Gastroesophageal sphincter (tissue), 4 donors: ENCODE measurements around the gene TRIM69. TPM values are rescaled to one million over a fixed set of nuclear protein-coding genes. Genes with fewer than 3 reads are reported as not detected.
A peak's percentile ranks its signal among the peaks of the same experiment; 100 is the strongest.
"Not testable (repeated sequence)": the region's sequence is repeated elsewhere in the genome, so short reads cannot be mapped to it uniquely, and the experiment has no call there.

ENCODE experiments used
- ATAC-seq: fragments of 150-250 bp; one replicate; pipeline ENCODE4 v1.9.1; 2016; ENCODE audit warnings: mild to moderate bottlenecking, moderate library complexity
- H3K27ac ChIP-seq, 4 donors: fragments of 200-600 bp; sonication (generic) in 3 of 4; 1 replicate in 3 of 4; 2 replicates in 1 of 4; pipeline ENCODE4 v1.5.1; 2016 to 2019
- H3K27me3 ChIP-seq: fragments of 200-600 bp; sonication (generic); one replicate; pipeline ENCODE4 v1.5.1; 2019
- H3K36me3 ChIP-seq, 2 donors: fragments of 200-600 bp; sonication (generic); one replicate each; pipeline ENCODE4 v1.5.1; 2019; ENCODE audit warnings: control low read depth in 1 of 2
- H3K4me1 ChIP-seq, 3 donors: fragments of 200-600 bp; sonication (generic); 1 replicate in 2 of 3; 2 replicates in 1 of 3; pipeline ENCODE4 v1.5.1; 2016 to 2019; ENCODE audit warnings: control low read depth in 2 of 3
- H3K4me3 ChIP-seq, 2 donors: fragments of 200-600 bp; sonication (generic); one replicate each; pipeline ENCODE4 v1.5.1; 2019; ENCODE audit warnings: mild to moderate bottlenecking in 1 of 2, moderate library complexity in 1 of 2
- H3K9me3 ChIP-seq, 3 donors: fragments of 200-600 bp; sonication (generic); one replicate each; pipeline ENCODE4 v1.5.1; 2017 to 2019; ENCODE audit warnings: control low read depth in 2 of 3
- EP300 ChIP-seq: sonication (generic); formaldehyde crosslinking; IDR thresholded peaks from one replicate; pipeline ENCODE4 v1.6.1; 2017; ENCODE audit warnings: antibody characterized with exemption, mild to moderate bottlenecking
- POLR2A ChIP-seq, 2 donors: fragments of 450-650 bp; IDR thresholded peaks; one replicate each; pipeline ENCODE4 v1.6.1; 2017; ENCODE audit warnings: antibody characterized with exemption in 2 of 2, mild to moderate bottlenecking in 2 of 2, moderate library complexity in 1 of 2
- POLR2AphosphoS5 ChIP-seq: sonication (generic); formaldehyde crosslinking; IDR thresholded peaks from one replicate; pipeline ENCODE4 v1.6.1; 2017; ENCODE audit warnings: antibody characterized with exemption
- WGBS, 2 donors: methylation state at CpG; one replicate each; pipeline ENCODE4 v1.1.5; 2018; ENCODE audit warnings: low coverage in 1 of 2; 5-methylcytosine and 5-hydroxymethylcytosine counted together
- total RNA-seq, 4 donors: library from RNA; depleted of rRNA; stranded (reverse); fragments of >200 nt; gene quantifications; one replicate each; pipeline ENCODE4 v1.1.0, GENCODE V29; 2016
- TF ChIP-seq, protein P1 (sequence below), 4 experiments: fragments of 200-600 bp in 2 of 4; fragments of 450-650 bp in 2 of 4; sonication (generic) in 1 of 4; IDR thresholded peaks; one replicate each; pipeline ENCODE4 v1.5.1; 2017 to 2019; ENCODE audit warnings: antibody characterized with exemption in 4 of 4, mild to moderate bottlenecking in 2 of 4, moderate library complexity in 2 of 4

Gene TRIM69
- total RNA-seq, 4 donors from 2014 or later: 22.9 to 31.1 (median 24.3) TPM

DNA sequence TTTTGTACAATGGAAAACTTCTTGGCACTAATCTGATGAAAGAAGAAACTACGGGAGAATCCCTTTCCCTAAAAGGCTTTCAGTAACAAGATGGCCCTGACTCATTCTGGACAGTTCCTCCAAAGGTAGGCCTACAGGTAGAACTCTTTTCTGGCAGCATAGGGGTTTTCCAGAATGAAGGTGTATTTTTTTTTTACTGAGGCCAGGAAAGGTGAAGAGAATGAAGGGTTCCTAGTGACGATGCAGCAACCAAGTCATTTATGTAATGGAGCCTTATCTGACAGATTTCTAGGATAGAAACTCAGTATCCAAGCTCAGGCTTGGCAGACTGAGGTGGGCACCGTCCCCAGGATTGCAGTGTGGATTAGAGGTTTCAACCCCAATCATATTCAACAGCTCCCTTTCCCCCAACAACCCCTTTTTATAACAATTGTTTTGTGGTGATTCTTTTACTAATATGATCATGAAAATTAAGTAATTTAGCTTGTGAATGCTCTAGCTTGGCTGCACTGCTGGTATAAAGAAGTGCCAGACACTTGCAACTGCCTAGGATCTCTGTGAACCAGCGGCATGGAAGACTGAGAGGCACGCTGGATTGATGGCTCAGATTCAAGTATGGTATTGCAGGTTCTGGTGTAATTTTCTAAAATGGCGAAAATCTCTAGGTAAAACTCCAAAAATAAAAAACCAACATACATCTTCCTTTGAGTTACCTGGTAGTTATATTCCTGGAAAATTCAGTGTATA is 8.7 kb upstream of the TRIM69 start:
- Histone ChIP-seq H3K36me3 (peaks cover 0 to 12% of the 10 kb centered on the region in 2 donors), H3K4me3 (peak overlapping the region in 1 of 2 donors; percentile 75), H3K9me3 (no peaks in the 10 kb centered on the region), H3K4me1 (peaks cover 0 to 58% (median 8%) of the 10 kb centered on the region in 3 donors), H3K27me3 (no peaks in the 10 kb centered on the region), H3K27ac (peak overlapping the region; percentile 93 to 96 (median 94))
- TF ChIP-seq, protein P1, sequence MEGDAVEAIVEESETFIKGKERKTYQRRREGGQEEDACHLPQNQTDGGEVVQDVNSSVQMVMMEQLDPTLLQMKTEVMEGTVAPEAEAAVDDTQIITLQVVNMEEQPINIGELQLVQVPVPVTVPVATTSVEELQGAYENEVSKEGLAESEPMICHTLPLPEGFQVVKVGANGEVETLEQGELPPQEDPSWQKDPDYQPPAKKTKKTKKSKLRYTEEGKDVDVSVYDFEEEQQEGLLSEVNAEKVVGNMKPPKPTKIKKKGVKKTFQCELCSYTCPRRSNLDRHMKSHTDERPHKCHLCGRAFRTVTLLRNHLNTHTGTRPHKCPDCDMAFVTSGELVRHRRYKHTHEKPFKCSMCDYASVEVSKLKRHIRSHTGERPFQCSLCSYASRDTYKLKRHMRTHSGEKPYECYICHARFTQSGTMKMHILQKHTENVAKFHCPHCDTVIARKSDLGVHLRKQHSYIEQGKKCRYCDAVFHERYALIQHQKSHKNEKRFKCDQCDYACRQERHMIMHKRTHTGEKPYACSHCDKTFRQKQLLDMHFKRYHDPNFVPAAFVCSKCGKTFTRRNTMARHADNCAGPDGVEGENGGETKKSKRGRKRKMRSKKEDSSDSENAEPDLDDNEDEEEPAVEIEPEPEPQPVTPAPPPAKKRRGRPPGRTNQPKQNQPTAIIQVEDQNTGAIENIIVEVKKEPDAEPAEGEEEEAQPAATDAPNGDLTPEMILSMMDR (IDR thresholded peaks at IDR 0.05): no peak
- TF ChIP-seq EP300 (no peak), POLR2A (IDR thresholded peaks at IDR 0.05) (no peak), POLR2AphosphoS5 (no peak)
- no peak for ATAC-seq
- 75 to 93% methylated on average over 4 of the region's 6 CpGs for WGBS, 2 donors

GRCh38 chr15:44728232-44728575 is 8.1 kb upstream of the TRIM69 start:
- WGBS, 2 donors: 44 to 66% methylated on average over 5 of the region's 5 CpGs
- not testable (repeated sequence) for H3K9me3 ChIP-seq, H3K27me3 ChIP-seq, ATAC-seq
- H3K27ac ChIP-seq: peak overlapping the region; percentile 93 to 96 (median 94)
- H3K4me3 ChIP-seq: peak overlapping the region; percentile 50 to 75
- H3K36me3 ChIP-seq: peaks cover 0 to 12% of the 10 kb centered on the region in 2 donors
- peaks cover 0 to 58% (median 8%) of the 10 kb centered on the region in 3 donors for H3K4me1 ChIP-seq

DNA sequence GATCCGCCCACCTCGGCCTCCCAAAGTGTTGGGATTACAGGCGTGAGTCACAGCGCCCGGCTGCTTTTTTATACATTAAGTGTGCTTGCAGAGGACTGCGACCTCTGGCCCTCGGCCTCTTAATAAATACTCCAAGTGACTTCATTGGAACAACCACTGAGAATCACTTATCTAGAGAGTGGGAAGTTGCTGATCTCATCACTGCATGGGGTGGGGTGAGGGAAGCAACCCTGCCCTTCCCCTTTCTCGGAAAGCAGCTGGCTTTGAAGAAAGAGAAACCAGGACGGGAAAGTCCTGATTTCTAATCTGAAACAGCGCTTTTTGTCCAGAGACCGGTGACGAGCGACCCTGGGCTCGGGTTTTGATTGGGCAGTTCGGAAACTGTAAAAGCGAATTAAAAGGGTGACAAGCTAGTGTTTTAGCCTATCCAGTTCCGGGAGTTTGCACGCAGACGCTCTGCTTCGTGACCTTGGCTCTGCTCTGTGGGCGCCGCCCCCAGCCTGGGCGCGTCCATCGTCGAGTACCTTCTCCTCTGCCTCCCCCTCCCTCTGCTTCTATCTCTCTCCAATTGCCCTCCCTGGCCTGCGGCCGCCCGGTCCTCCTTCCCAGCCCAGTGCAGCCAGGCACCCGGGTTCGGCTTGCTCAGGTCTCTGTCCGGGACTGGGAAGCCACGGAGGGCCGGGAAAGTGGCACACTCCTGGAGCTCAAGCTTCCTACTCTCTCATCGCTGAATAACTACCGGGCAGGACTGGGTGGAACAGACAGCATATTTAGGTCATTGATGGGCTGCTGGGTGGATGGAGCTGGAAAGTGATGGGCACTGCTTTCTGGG is 7.5 kb upstream of the TRIM69 start:
- Histone ChIP-seq H3K9me3 (no peaks in the 10 kb centered on the region), H3K27ac (peak overlapping the region; percentile 93 to 96 (median 94)), H3K27me3 (no peaks in the 10 kb centered on the region), H3K4me3 (peak overlapping the region; percentile 50 to 75), H3K36me3 (peaks cover 0 to 12% of the 10 kb centered on the region in 2 donors), H3K4me1 (peaks cover 0 to 58% (median 8%) of the 10 kb centered on the region in 3 donors)
- 0% methylated on average over 1 to 16 of the region's 36 CpGs for WGBS, 2 donors
- ATAC-seq: peak; percentile 97
- TF ChIP-seq POLR2A (IDR thresholded peaks at IDR 0.05): peak; percentile 77 to 86
- TF ChIP-seq EP300: no peak
- TF ChIP-seq, protein P1 (IDR thresholded peaks at IDR 0.05): no peak
- TF ChIP-seq POLR2AphosphoS5: peak; percentile 90

- H3K27ac ChIP-seq: peak overlapping the region; percentile 83 to 96 (median 94)
- no peaks in the 10 kb centered on the region for H3K9me3 ChIP-seq
- ATAC-seq: peak; percentile 1
- peak overlapping the region; percentile 50 to 75 for H3K4me3 ChIP-seq
- no peak for TF ChIP-seq POLR2A (IDR thresholded peaks at IDR 0.05)
- TF ChIP-seq POLR2AphosphoS5: no peak
- TF ChIP-seq, protein P1 (IDR thresholded peaks at IDR 0.05): no peak
- no peak for TF ChIP-seq EP300
- peaks cover 0 to 12% of the 10 kb centered on the region in 2 donors for H3K36me3 ChIP-seq
- H3K27me3 ChIP-seq: no peaks in the 10 kb centered on the region
- H3K4me1 ChIP-seq: peaks cover 0 to 58% (median 8%) of the 10 kb centered on the region in 3 donors
- WGBS, 2 donors: 4 to 5% methylated on average over 6 to 16 of the region's 21 CpGs
Measured at GRCh38 chr15:44729408-44730127, 6.8 kb upstream of the TRIM69 start.
